Tibial nerve (tissue), 4 donors: ENCODE results near the gene GNAQ.

Experiments
- EP300 ChIP-seq, 2 donors: sonication (generic); formaldehyde crosslinking; IDR thresholded peaks; one replicate each; pipeline ENCODE4 v1.6.1; 2017; ENCODE audit warnings: antibody characterized with exemption in 2 of 2, mild to moderate bottlenecking in 1 of 2
- TF ChIP-seq, protein P1 (sequence below), 5 experiments: fragments of 200-600 bp in 3 of 5; fragments of 450-650 bp in 2 of 5; sonication (generic) in 3 of 5; IDR thresholded peaks; one replicate each; pipeline ENCODE4 v1.5.1; 2016 to 2019; ENCODE audit warnings: antibody characterized with exemption in 5 of 5, mild to moderate bottlenecking in 3 of 5, moderate library complexity in 2 of 5

GRCh38 chr9:77803423-77803822, 228.2 kb downstream of the GNAQ start:
- TF ChIP-seq, protein P1, sequence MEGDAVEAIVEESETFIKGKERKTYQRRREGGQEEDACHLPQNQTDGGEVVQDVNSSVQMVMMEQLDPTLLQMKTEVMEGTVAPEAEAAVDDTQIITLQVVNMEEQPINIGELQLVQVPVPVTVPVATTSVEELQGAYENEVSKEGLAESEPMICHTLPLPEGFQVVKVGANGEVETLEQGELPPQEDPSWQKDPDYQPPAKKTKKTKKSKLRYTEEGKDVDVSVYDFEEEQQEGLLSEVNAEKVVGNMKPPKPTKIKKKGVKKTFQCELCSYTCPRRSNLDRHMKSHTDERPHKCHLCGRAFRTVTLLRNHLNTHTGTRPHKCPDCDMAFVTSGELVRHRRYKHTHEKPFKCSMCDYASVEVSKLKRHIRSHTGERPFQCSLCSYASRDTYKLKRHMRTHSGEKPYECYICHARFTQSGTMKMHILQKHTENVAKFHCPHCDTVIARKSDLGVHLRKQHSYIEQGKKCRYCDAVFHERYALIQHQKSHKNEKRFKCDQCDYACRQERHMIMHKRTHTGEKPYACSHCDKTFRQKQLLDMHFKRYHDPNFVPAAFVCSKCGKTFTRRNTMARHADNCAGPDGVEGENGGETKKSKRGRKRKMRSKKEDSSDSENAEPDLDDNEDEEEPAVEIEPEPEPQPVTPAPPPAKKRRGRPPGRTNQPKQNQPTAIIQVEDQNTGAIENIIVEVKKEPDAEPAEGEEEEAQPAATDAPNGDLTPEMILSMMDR (IDR thresholded peaks at IDR 0.05): no peak
- no peak for TF ChIP-seq EP300 (IDR thresholded peaks at IDR 0.05)
